ENCODE results near the gene EEFSEC. TPM values are rescaled to one million over a fixed set of nuclear protein-coding genes. Genes with fewer than 3 reads are reported as not detected.

EEFSEC gene
- total RNA-seq, 1 experiment from 2014 or later = 15.4 TPM

- POLR2A ChIA-PET = no interaction called here
Measured at GRCh38 chr3:128274837-128275236, 121.6 kb downstream of the EEFSEC start.

DNA sequence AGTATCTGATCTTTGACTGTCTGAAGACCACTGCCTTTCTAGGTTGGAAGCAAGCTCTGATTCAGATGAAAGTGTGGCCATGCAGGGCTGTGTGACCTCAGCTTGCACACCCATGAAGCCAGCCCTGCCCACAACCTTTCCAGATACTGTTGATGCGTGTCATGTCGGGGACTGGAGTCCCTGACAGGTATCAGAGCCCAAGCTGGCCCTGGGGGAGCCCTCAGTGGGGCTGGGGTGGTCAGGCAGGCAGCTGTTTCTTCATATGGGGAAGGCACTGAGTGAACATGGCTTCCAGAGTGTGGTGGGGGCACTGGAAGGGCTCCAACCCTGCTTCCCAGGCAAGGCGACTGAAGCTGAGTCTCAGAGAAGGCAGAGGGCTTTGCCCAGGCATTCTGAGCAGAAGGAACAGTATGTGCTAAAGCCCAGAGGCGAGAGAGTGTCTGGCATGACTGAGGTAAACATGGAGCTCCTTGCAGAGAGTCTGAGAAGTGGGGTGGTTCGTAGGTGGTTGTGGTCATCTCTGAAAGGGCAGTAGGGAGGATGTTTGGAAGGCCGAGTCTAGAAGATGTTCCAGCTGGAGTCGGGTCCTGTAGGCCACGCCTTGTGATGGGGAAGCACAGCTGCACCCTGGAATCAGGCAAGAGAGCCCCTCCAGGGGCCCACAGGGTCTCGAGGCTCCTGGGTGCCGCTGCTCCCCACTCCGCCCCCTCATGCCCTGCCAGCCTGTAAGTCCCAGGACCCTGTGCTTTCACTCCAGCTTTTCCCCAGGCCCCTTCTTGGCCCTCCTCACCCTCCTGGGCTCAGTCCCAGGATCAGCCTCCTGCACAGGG, 122.2 kb downstream of the EEFSEC start:
- ChIA-PET CTCF (no interaction called here), POLR2A (no interaction called here)
- Histone ChIP-seq H3K9me3 (ENCODE audit: control insufficient read depth, insufficient read depth, low read depth, low read length) (no peaks in the 10 kb centered on the region), H3K36me3 (ENCODE audit: control insufficient read depth, insufficient read depth, low read length) (no peaks in the 10 kb centered on the region), H3K27me3 (ENCODE audit: control insufficient read depth, insufficient read depth, low read length) (no peaks in the 10 kb centered on the region), H3K27ac (ENCODE audit: low read length) (no peak overlapping the region), H3K4me1 (ENCODE audit: control insufficient read depth, insufficient read depth, low read length) (peaks cover 4% of the 10 kb centered on the region; the same call in 1 of the 2 replicates), H3K4me3 (ENCODE audit: low read depth in 2 of 2, low read length in 2 of 2) (no peak overlapping the region)
- in situ Hi-C loops (cut with HindIII; ENCODE audit: low pct_unique_long_range_greater_than_20kb, low sequenced_read_pairs) = no loop called here
- ATAC-seq (no peak), DNase-seq (ENCODE audit: low read depth, low spot score) (no peak)
- no peak for TF ChIP-seq TCF7L2 (IDR thresholded peaks at IDR 0.05; ENCODE audit: low read depth, low read length)
- TF ChIP-seq, protein P1, sequence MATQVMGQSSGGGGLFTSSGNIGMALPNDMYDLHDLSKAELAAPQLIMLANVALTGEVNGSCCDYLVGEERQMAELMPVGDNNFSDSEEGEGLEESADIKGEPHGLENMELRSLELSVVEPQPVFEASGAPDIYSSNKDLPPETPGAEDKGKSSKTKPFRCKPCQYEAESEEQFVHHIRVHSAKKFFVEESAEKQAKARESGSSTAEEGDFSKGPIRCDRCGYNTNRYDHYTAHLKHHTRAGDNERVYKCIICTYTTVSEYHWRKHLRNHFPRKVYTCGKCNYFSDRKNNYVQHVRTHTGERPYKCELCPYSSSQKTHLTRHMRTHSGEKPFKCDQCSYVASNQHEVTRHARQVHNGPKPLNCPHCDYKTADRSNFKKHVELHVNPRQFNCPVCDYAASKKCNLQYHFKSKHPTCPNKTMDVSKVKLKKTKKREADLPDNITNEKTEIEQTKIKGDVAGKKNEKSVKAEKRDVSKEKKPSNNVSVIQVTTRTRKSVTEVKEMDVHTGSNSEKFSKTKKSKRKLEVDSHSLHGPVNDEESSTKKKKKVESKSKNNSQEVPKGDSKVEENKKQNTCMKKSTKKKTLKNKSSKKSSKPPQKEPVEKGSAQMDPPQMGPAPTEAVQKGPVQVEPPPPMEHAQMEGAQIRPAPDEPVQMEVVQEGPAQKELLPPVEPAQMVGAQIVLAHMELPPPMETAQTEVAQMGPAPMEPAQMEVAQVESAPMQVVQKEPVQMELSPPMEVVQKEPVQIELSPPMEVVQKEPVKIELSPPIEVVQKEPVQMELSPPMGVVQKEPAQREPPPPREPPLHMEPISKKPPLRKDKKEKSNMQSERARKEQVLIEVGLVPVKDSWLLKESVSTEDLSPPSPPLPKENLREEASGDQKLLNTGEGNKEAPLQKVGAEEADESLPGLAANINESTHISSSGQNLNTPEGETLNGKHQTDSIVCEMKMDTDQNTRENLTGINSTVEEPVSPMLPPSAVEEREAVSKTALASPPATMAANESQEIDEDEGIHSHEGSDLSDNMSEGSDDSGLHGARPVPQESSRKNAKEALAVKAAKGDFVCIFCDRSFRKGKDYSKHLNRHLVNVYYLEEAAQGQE (IDR thresholded peaks at IDR 0.05; ENCODE audit: insufficient read depth in 1 of 2, low read depth in 2 of 2, low read length in 1 of 2) = no peak
- TF ChIP-seq POLR2AphosphoS5 (IDR thresholded peaks at IDR 0.05; ENCODE audit: low read depth, low read length) = no peak
- no peak for TF ChIP-seq SIN3A (IDR thresholded peaks at IDR 0.05; ENCODE audit: borderline replicate concordance, insufficient read depth, low read depth, low read length)
- TF ChIP-seq, protein P2, sequence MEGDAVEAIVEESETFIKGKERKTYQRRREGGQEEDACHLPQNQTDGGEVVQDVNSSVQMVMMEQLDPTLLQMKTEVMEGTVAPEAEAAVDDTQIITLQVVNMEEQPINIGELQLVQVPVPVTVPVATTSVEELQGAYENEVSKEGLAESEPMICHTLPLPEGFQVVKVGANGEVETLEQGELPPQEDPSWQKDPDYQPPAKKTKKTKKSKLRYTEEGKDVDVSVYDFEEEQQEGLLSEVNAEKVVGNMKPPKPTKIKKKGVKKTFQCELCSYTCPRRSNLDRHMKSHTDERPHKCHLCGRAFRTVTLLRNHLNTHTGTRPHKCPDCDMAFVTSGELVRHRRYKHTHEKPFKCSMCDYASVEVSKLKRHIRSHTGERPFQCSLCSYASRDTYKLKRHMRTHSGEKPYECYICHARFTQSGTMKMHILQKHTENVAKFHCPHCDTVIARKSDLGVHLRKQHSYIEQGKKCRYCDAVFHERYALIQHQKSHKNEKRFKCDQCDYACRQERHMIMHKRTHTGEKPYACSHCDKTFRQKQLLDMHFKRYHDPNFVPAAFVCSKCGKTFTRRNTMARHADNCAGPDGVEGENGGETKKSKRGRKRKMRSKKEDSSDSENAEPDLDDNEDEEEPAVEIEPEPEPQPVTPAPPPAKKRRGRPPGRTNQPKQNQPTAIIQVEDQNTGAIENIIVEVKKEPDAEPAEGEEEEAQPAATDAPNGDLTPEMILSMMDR (IDR thresholded peaks at IDR 0.05) = no peak
- no TSS peak for BruUV-seq (replicated peaks)
- intact Hi-C loops (cut with micrococcal nuclease; ENCODE audit: unreplicated experiment) = no loop called here

More at GRCh38 chr3:128274837-128275236, 121.6 kb downstream of the EEFSEC start:
- no peaks in the 10 kb centered on the region for H3K36me3 ChIP-seq (ENCODE audit: control insufficient read depth, insufficient read depth, low read length)
- no peaks in the 10 kb centered on the region for H3K9me3 ChIP-seq (ENCODE audit: control insufficient read depth, insufficient read depth, low read depth, low read length)
- CTCF ChIA-PET = no interaction called here
- H3K27me3 ChIP-seq (ENCODE audit: control insufficient read depth, insufficient read depth, low read length) = no peaks in the 10 kb centered on the region
- BruUV-seq (replicated peaks) = no TSS peak
- intact Hi-C loops (cut with micrococcal nuclease; ENCODE audit: unreplicated experiment) = no loop called here
- TF ChIP-seq, protein P2 (IDR thresholded peaks at IDR 0.05) = no peak
- TF ChIP-seq, protein P1 (IDR thresholded peaks at IDR 0.05; ENCODE audit: insufficient read depth in 1 of 2, low read depth in 2 of 2, low read length in 1 of 2) = no peak
- TF ChIP-seq TCF7L2 (IDR thresholded peaks at IDR 0.05; ENCODE audit: low read depth, low read length) = no peak
- no peak for TF ChIP-seq SIN3A (IDR thresholded peaks at IDR 0.05; ENCODE audit: borderline replicate concordance, insufficient read depth, low read depth, low read length)
- no peak for TF ChIP-seq POLR2AphosphoS5 (IDR thresholded peaks at IDR 0.05; ENCODE audit: low read depth, low read length)
- no peak overlapping the region for H3K27ac ChIP-seq (ENCODE audit: low read length)
- ATAC-seq (no peak), DNase-seq (ENCODE audit: low read depth, low spot score) (no peak)
- H3K4me3 ChIP-seq (ENCODE audit: low read depth in 2 of 2, low read length in 2 of 2) = no peak overlapping the region
- H3K4me1 ChIP-seq (ENCODE audit: control insufficient read depth, insufficient read depth, low read length) = peaks cover 4% of the 10 kb centered on the region; the same call in 1 of the 2 replicates
- in situ Hi-C loops (cut with HindIII; ENCODE audit: low pct_unique_long_range_greater_than_20kb, low sequenced_read_pairs) = no loop called here

Measured in Panc1 (cell line).